GM12892 (cell line): ENCODE results near the gene COQ10A.

Experiments used
- POLR2A ChIP-seq: IDR thresholded peaks from 2 replicates; pipeline ENCODE4 v1.6.1; 2011; ENCODE audit warnings: low read depth, low read length, control low read depth
- POLR2AphosphoS5 ChIP-seq: IDR thresholded peaks from 2 replicates; pipeline ENCODE4 v1.6.1; 2011; ENCODE audit warnings: low read depth, low read length, control low read depth

- TF ChIP-seq POLR2A = no peak
- no peak for TF ChIP-seq POLR2AphosphoS5
Measured at GRCh38 chr12:56297400-56297799, 30.7 kb downstream of the COQ10A start.
